ENCODE measurements around the gene NPSR1.

DNA sequence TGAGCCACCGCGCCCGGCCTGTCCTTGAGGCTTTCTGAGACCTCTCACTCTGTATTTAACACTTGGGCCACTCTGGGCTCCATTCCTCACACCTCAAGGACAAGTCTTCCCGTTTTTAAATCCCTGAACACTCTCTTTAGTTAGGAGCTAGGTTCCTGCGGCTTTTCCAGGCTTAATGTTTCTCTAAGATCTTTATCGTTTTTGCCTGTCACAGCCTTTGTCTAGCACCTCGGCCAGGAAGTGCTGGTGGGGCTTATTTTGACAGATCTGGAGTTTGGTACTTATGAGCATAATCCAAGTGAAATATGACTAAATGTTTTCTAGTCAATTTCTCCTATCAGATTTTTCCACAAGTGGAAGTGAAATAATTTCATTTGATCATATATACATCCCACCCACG is 192.7 kb downstream of the NPSR1 start:
- no peak for TF ChIP-seq EP300 (IDR thresholded peaks at IDR 0.05; ENCODE audit: low read depth)
- TF ChIP-seq, protein P1, sequence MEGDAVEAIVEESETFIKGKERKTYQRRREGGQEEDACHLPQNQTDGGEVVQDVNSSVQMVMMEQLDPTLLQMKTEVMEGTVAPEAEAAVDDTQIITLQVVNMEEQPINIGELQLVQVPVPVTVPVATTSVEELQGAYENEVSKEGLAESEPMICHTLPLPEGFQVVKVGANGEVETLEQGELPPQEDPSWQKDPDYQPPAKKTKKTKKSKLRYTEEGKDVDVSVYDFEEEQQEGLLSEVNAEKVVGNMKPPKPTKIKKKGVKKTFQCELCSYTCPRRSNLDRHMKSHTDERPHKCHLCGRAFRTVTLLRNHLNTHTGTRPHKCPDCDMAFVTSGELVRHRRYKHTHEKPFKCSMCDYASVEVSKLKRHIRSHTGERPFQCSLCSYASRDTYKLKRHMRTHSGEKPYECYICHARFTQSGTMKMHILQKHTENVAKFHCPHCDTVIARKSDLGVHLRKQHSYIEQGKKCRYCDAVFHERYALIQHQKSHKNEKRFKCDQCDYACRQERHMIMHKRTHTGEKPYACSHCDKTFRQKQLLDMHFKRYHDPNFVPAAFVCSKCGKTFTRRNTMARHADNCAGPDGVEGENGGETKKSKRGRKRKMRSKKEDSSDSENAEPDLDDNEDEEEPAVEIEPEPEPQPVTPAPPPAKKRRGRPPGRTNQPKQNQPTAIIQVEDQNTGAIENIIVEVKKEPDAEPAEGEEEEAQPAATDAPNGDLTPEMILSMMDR (IDR thresholded peaks at IDR 0.05) = no peak
- no peak for TF ChIP-seq POLR2AphosphoS5 (IDR thresholded peaks at IDR 0.05)
